ENCODE data around the gene IRF2BPL. TPM values are rescaled to one million over a fixed set of nuclear protein-coding genes. Genes with fewer than 3 reads are reported as not detected.

The IRF2BPL gene
- total and polyA plus RNA-seq, 7 donors, result 3.8 to 26.3 (median 9.7) TPM

DNA sequence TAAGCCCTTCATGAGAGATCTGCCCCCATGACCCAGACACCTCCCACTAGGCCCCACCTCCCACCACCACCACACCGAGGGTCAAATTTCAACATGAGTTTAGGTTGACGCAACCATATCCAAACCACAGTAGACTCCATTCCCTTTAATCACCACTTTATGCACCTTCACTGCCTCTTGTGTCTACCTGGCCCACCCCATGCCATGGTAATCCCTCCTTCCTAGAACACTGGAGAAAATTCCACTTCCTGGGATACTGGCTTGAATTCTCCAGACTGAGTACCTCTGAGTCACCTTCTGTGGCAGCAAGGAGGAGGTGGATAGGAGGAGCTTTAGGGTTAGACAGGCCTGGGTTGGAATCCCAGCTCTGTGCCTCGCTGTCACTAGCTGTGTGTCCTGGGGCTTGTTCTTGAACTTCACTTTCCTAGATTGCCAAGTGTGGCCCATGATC lies 43.5 kb upstream of the IRF2BPL start:
- intact Hi-C loops (cut with DNase I), result loop anchor here in 1 of 2 donors (2.0 kb wide), 1 partner anchor 159 kb away; no protein-coding TSS in a partner anchor
- Histone ChIP-seq H3K27me3 (ENCODE audit: insufficient read depth in 3 of 3, low read length in 2 of 3) (no peaks in the 10 kb centered on the region), H3K27ac (no peak overlapping the region), H3K4me3 (no peak overlapping the region), H3K9me3 (no peaks in the 10 kb centered on the region), H3K4me1 (peaks cover 37% of the 10 kb centered on the region), H3K36me3 (ENCODE audit: insufficient read depth in 1 of 2, low read depth in 1 of 2) (no peaks in the 10 kb centered on the region)
- WGBS, 3 donors, result 85 to 92% (median 90%) methylated on average over 3 of the region's 3 CpGs
- ATAC-seq, result no peak
- TF ChIP-seq, protein P1, sequence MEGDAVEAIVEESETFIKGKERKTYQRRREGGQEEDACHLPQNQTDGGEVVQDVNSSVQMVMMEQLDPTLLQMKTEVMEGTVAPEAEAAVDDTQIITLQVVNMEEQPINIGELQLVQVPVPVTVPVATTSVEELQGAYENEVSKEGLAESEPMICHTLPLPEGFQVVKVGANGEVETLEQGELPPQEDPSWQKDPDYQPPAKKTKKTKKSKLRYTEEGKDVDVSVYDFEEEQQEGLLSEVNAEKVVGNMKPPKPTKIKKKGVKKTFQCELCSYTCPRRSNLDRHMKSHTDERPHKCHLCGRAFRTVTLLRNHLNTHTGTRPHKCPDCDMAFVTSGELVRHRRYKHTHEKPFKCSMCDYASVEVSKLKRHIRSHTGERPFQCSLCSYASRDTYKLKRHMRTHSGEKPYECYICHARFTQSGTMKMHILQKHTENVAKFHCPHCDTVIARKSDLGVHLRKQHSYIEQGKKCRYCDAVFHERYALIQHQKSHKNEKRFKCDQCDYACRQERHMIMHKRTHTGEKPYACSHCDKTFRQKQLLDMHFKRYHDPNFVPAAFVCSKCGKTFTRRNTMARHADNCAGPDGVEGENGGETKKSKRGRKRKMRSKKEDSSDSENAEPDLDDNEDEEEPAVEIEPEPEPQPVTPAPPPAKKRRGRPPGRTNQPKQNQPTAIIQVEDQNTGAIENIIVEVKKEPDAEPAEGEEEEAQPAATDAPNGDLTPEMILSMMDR (IDR thresholded peaks at IDR 0.05), result no peak
- no peak for DNase-seq

DNA sequence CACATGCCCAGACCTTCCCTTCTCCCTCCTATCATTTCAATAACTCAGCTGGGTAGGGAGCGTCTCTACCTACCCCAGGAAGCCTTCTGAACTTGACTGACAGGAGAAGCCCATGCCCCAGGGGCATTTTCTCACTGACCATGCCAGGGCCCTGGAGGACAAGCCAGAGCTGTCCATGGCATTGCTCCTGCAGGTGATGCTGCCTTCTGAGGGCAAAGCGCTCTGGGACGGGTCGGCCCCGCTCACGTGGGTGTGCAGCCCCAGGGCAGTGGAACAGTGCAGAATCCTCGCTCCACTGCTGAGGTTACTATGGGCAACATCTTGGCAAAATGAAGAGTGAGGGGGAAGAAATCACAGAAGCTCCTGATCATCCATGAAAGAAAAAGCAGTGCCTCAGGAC lies 41.0 kb upstream of the IRF2BPL start:
- TF ChIP-seq, protein P1 (IDR thresholded peaks at IDR 0.05), result no peak
- Histone ChIP-seq H3K27me3 (ENCODE audit: insufficient read depth in 3 of 3, low read length in 2 of 3) (no peaks in the 10 kb centered on the region), H3K4me1 (peaks cover 24% of the 10 kb centered on the region), H3K9me3 (no peaks in the 10 kb centered on the region), H3K36me3 (ENCODE audit: insufficient read depth in 1 of 2, low read depth in 1 of 2) (no peaks in the 10 kb centered on the region), H3K27ac (no peak overlapping the region), H3K4me3 (no peak overlapping the region)
- ATAC-seq (no peak), DNase-seq (no peak)
- intact Hi-C loops (cut with DNase I), result loop anchor here in 1 of 2 donors (2.0 to 5.0 kb wide), 2 partner anchors 42 to 195 kb away; partner anchors contain the start of gene IRF2BPL
- 82 to 96% (median 87%) methylated on average over 7 of the region's 7 CpGs for WGBS, 3 donors

DNA sequence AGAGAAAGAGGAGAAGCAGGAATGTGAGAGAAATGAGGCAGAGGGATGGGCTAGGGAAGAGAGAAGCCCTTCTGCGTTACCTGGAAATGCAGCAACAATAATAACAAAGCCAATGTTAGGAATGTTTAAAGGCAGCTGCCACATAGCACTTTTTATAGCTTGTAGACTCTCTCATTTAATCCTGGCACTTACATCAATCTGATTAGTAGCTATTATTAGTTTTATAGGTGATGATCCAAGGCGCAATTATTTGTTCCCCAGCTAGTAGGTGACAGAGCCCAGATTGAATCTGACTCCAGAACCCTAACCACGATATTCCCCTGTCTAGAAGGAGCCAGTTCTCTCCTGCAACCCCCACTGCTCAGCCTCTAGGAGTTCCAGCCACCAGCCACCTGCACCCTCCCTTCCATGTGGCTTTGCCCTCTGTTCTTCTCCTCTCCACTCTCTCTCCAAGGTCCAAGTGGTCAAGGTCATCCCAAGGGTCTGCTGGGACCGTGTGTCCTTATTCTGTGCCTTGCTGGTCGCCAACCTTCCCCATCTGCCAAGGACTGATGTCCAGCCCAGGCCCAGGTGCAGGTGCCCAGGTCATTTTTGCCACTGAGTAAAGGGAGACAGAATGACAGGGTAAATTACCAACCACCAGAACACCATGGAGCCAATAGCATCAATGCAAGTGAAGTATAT lies 40.2 kb upstream of the IRF2BPL start:
- H3K27ac ChIP-seq, result no peak overlapping the region
- 41 to 61% (median 45%) methylated on average over 5 of the region's 5 CpGs for WGBS, 3 donors
- no peak overlapping the region for H3K4me3 ChIP-seq
- no peak for ATAC-seq
- TF ChIP-seq, protein P1 (IDR thresholded peaks at IDR 0.05), result no peak
- intact Hi-C loops (cut with DNase I), result loop anchor here in 1 of 2 donors (2.0 to 5.0 kb wide), 2 partner anchors 41 to 194 kb away; partner anchors contain the start of gene IRF2BPL
- DNase-seq, result no peak
- no peaks in the 10 kb centered on the region for H3K27me3 ChIP-seq (ENCODE audit: insufficient read depth in 3 of 3, low read length in 2 of 3)
- H3K9me3 ChIP-seq, result no peaks in the 10 kb centered on the region
- peaks cover 24% of the 10 kb centered on the region for H3K4me1 ChIP-seq
- no peaks in the 10 kb centered on the region for H3K36me3 ChIP-seq (ENCODE audit: insufficient read depth in 1 of 2, low read depth in 1 of 2)

DNA sequence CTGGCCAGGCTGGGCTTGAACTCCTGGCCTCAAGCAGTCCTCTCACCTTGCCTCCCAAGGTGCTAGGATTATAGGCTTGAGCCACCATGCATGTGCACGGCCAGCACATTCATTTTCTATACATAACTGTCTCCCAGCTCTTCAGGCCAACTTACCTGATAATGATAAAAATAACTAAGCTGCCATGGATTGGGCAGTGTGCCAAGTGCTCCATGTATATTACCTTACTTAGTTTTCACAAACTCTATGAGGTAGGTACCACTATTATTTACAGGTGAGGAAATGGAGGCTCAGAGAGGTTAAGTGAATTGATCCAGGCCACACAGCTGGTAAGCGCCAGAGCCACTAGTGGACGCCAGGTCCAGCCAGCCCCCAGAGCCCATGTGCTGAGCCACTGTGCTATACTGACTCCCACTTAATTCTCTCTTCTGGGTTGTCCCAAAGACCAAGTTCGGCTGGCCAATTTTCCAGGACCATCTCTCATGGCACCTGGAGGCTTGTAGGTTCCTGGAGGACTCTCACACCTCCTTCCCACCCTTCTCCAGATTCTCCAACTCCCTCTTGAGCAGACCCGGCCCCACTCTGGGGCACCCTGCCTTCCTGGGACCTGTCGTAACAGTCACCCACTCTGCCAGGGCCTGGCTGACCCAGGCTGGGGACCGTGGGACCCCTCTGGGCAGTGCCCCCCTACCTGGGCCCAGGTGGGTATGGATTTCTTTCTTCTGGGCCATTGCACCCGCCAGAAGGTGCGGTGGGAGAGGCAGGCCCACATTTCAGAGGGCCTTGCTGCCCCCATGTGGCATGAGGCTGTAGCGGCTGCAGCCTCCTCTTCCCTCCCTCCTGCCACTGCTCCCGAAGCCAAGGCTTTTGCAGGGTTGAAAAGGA lies 39.4 kb upstream of the IRF2BPL start:
- Histone ChIP-seq H3K4me1 (peaks cover 24% of the 10 kb centered on the region), H3K27me3 (ENCODE audit: insufficient read depth in 3 of 3, low read length in 2 of 3) (no peaks in the 10 kb centered on the region), H3K27ac (no peak overlapping the region), H3K4me3 (no peak overlapping the region), H3K36me3 (ENCODE audit: insufficient read depth in 1 of 2, low read depth in 1 of 2) (no peaks in the 10 kb centered on the region), H3K9me3 (no peaks in the 10 kb centered on the region)
- WGBS, 3 donors, result 45 to 55% (median 53%) methylated on average over 10 to 11 of the region's 11 CpGs
- TF ChIP-seq, protein P1 (IDR thresholded peaks at IDR 0.05), result peak; percentile 93
- DNase-seq, result peak; percentile 63 to 86
- peak; percentile 84 to 91 (median 88) for ATAC-seq
- intact Hi-C loops (cut with DNase I), result loop anchor here in 1 of 2 donors (2.0 to 5.0 kb wide), 2 partner anchors 41 to 193 kb away; partner anchors contain the start of gene IRF2BPL
